HG02884 (cell line): ENCODE data around the gene THRB.

ENCODE experiments used
- ATAC-seq: cut with Tn5 transposase; IDR thresholded peaks from one replicate; pipeline ENCODE4 v1.9.1; 2021; ENCODE audit warnings: mild to moderate bottlenecking, moderate library complexity; ENCODE audit not compliant: unreplicated experiment

THRB gene

GRCh38 chr3:24157106-24157505, 337.5 kb downstream of the THRB start:
- ATAC-seq: no peak

DNA sequence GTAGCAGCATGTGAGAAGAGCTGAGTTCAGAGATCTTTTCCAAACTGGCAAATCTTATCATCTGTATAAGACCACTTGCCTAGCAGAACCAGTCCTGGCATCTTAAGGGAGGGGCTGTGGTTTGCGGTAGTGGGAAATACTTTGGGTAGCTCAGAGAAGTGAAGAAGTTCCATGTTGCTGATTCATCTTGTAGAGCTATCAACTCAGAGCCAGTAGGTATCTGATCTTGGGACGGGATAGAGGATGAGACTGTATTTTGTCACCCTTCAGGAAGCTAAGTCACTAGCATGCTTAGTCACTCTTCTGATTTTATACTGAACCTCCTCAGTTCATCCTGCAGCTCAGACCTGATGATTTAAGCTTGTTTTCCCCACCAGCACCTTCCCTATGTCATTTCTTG, 338.2 kb downstream of the THRB start:
- no peak for ATAC-seq

- no peak for ATAC-seq
Observed at GRCh38 chr3:24155276-24155675, 339.4 kb downstream of the THRB start.

- no peak for ATAC-seq
Observed at GRCh38 chr3:24154781-24155180, 339.9 kb downstream of the THRB start.

GRCh38 chr3:24154013-24154695, 340.5 kb downstream of the THRB start:
- ATAC-seq: peak; percentile 88

DNA sequence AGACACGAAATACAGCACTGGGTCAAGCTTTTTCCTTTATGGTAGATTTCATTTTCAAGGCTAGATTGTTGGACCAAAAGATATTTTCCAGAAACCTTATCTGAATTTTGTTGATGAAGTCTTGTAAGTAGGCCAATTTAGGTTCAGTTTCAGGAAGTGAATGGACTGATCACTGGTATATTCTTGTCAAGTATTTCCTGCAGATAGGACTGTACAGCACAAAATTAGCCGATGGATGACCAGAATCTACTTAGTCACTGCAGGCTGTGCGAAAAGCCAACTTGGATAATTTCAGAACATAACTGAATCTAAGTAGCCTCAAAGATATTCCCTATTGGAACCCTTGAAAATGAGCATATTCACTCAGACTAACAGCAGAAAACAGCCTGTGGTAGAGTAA, 343.1 kb downstream of the THRB start:
- ATAC-seq: no peak

- ATAC-seq: no peak
Observed at GRCh38 chr3:24149032-24149431, 345.6 kb downstream of the THRB start.

GRCh38 chr3:24145981-24146822, 348.4 kb downstream of the THRB start:
- no peak for ATAC-seq

GRCh38 chr3:24145481-24145880, 349.2 kb downstream of the THRB start:
- ATAC-seq: no peak

DNA sequence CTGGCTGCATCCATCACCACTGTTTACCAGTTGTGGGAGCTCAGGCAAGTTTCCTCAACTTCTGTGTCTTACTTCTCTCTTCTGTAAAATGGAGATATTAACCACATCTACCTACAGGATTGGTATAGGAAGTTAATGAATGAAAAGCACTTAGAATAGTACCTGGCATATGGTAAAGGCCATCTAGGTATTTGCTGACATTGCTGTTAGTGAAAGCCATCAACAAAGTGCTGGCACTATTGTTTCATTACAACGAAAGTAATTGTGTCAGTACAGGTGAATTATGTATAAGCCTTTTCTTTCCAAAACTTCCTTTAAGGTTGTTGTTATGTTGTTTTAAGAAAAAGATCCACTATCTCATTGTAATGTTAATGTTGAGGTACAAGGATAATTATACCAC, 352.5 kb downstream of the THRB start:
- ATAC-seq: no peak

DNA sequence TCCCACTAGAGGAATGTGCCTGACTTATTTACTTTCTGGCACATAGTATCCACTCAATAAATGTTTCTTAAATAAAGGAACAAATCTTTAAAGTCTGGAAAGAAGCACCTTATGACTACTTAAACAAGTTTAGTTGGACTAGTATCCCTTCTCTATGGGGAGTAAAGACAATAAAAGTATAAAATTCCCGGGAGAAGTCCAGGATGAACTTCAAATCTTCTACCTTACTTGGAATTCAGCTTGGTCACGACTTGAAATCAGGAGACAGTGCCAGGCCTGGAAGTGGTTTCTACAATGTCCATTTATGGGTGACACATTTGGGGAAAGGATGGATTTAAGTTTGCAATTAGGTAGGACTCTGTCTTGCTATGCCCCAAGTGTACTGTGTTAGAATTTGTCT, 353.1 kb downstream of the THRB start:
- no peak for ATAC-seq

DNA sequence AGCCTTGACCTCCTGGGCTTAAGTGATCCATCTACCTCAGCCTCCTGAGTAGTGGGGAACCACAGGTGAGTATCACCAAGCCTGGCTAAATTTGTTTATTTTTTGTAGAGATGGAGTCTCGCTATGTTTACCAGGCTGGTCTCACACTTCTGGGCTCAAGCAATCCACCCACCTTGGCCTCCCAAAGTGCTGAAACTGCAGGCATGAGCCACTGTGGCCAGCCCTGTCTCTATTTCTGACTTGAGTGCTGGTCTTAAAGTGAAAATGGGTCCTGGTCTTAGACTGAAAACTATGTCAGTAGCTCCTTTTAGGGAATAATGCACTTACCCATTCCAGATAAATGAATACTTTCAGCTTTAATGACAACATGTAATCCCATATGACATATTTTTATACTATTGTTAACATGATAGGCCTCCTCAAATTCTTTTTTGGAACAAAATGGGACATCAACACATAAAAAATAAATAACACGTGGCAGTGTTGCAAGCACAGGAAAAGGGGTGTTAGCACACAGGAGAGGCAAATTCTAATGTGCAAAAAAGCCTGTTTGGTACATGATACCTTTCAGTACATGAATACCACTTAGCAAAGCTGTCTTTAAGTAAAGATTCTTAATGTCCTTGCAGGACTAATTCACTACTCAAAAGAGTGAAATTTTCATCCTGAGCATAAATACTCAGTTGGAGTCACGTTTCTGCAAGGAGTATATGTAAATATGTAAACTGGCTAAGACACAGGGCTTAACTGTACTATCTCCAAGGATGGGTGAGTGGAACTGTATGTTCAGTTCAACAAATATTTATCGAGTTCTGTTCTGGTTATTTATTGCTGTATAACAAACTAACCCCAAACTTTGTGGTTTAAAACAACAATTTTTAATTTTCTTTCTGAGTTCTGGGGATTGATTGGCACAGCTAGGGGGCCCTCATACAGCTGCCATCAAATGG, 354.9 kb downstream of the THRB start:
- ATAC-seq: no peak

DNA sequence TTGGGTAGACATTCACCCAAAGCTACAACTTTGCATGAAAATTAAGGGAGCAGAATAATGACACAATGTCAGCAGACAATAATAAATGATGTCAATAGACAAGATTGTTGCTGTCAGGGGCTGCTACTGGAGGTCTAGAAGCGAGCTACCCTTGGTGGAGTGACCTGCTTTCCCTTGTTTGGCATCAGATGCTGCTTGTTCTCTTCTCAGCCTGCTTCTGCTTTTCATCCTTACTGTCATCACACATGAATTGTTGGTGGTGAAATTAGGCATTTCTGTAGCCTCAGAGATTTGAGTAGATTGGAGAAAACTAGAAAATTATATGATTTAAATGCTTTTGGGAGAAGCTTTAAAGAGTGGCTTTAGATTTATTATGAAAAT, 355.8 kb downstream of the THRB start:
- no peak for ATAC-seq

DNA sequence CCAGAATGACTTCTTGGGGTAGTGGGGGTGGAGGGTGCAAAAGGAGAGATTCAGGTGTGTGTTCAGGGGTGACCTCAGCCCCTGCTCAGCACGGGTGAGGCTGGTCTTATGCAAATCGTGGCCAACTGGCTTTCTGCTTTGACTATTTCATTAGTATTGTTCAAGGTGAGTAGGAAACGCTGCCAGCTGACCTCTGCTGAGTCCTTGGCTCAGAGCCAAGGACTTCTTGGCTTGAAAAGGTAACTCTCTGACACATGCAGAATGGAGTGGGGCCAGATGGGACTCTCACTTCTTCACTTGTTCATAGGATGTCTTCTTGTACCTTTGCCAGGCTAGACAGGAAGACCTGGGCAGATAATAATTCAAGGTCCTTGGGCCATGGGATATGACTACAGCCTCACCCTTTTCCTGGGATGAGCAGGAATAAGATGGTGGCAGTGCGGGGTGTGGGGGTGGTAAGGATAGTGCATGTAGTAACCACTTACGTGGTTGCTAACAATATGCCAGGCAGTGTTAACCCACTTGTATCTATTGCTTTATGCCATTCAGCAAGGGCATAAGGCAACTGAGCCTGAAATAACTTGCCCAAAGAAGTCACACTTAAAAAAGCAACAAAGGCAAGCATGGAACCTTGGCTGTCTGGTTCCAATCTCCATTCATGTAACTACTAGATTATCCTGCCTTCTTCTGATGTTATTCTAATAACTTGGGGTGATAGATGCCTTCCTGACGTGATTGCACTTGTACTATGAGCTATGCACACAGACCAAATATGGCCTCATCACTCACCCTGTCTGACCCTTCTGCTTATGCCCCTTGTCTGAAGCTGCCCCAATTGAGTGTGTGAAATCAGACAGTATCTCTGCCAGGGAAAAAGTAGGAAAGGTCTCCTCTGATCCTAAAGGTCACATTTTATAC, 356.4 kb downstream of the THRB start:
- no peak for ATAC-seq

- ATAC-seq: no peak
Observed at GRCh38 chr3:24137334-24137733, 357.3 kb downstream of the THRB start.

- ATAC-seq: no peak
Observed at GRCh38 chr3:24136624-24137310, 357.9 kb downstream of the THRB start.

DNA sequence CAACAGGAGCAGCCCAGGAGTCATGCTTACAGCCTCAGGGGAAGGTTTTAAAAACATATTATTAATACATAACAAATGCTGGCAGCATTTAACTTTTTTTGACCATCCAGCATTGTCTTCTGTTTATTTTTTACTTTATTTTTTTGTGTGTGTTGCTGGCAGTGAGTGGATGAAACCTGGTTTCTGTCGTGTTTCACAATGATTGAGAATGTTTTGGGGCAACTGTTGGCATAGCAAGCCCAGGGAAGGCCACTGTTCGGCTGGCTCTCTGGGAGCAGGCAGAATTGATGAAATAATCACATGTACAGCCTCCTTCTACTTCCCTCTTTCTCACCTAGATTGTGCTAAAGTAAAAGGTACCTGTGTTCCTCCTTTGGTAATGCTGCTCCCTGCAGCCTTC, 359.4 kb downstream of the THRB start:
- ATAC-seq: no peak

- ATAC-seq: no peak
Observed at GRCh38 chr3:24133942-24134341, 360.7 kb downstream of the THRB start.

GRCh38 chr3:24133436-24133835, 361.2 kb downstream of the THRB start:
- no peak for ATAC-seq

DNA sequence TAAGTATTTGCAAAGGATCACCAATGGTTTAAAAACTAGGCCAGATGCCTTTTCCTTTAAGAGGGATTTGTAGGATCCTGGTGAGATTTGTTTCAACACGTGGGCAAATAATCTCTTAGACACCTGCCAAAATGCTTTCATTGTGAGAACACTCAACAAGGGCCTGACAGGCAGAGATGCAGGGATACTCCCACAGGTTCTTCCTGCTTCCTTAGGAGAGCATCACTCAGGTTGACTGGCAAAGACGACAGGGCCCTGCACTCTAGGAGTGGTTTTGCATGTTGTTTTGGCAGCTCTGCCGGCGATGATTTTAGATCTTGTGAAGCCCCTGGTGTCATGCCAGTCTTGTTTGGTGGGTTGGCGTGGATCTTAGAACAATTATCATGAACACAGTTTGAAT, 365.1 kb downstream of the THRB start:
- ATAC-seq: no peak
